Kidney epithelial cell (primary cell): ENCODE data around the gene LHFPL3. TPM values are rescaled to one million over a fixed set of nuclear protein-coding genes. Genes with fewer than 3 reads are reported as not detected.

Source experiments
- DNase-seq: peaks from one replicate; pipeline ENCODE4 v3.0.0-alpha.2; 2010; ENCODE audit warnings: low read depth
- H3K27me3 ChIP-seq: 2 replicates; pipeline ENCODE4 v1.6.0; 2011; ENCODE audit warnings: low read length; ENCODE audit not compliant: control insufficient read depth, insufficient read depth
- H3K36me3 ChIP-seq: 2 replicates; pipeline ENCODE4 v1.5.1; 2011; ENCODE audit warnings: low read length; ENCODE audit not compliant: control insufficient read depth, insufficient read depth
- H3K4me3 ChIP-seq: 2 replicates; pipeline ENCODE4 v1.5.1; 2011; ENCODE audit warnings: low read depth, mild to moderate bottlenecking, control low read depth, low read length
- total RNA-seq: library from RNA; depleted of rRNA; stranded (reverse); fragments of >200 nt; gene quantifications from 2 replicates; pipeline ENCODE4 v1.2.3, GENCODE V29; 2015
- TF ChIP-seq, protein P1 (sequence below): IDR thresholded peaks from 2 replicates; pipeline ENCODE4 v1.5.1; 2011; ENCODE audit warnings: mild to moderate bottlenecking, moderate library complexity, low read length, control low read depth, inconsistent platforms; ENCODE audit not compliant: insufficient read depth, poor library complexity, severe bottlenecking

Gene LHFPL3
- total RNA-seq, 1 donor from 2014 or later = not detected

DNA sequence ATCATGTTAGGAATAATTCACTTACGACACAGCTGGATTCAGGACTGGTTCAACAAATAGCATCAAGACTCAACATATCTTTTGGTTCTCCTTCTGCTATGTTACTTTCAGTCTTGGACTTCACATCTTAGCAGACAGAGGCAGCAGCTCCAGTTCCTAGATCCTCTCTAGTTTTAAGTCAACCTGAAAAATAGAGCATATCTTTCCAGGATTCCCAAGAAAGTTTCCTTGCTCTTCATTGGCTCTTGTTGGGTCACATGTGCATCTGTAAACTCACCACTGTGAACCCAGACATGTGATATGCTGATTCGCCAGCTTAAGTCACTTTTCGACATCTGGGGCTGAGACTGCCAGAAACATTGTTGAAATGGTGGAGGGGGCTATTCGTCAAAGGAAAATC is 475.5 kb downstream of the LHFPL3 start:
- no peaks in the 10 kb centered on the region for H3K27me3 ChIP-seq
- no peak for DNase-seq

DNA sequence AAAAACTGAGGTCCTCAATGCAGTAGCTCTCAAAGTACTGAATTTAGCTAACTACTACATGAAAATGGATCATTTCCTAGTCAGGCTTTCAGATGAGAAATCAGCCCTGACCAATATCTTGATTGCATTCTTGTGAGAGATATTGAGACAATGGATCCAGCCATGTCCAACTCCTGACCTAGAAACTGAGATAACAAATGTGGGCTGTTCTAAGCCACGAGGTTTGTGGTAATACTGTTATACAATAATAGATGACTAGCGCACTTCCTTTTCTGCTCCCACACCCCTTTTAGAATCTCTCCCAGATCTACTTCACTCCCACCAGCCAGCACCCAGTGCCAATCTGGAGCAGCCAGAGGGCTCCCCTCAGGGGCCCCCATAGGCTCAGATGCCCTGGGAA is 476.3 kb downstream of the LHFPL3 start:
- H3K36me3 ChIP-seq = no peaks in the 10 kb centered on the region
- DNase-seq = no peak
- H3K4me3 ChIP-seq = no peak overlapping the region
- TF ChIP-seq, protein P1, sequence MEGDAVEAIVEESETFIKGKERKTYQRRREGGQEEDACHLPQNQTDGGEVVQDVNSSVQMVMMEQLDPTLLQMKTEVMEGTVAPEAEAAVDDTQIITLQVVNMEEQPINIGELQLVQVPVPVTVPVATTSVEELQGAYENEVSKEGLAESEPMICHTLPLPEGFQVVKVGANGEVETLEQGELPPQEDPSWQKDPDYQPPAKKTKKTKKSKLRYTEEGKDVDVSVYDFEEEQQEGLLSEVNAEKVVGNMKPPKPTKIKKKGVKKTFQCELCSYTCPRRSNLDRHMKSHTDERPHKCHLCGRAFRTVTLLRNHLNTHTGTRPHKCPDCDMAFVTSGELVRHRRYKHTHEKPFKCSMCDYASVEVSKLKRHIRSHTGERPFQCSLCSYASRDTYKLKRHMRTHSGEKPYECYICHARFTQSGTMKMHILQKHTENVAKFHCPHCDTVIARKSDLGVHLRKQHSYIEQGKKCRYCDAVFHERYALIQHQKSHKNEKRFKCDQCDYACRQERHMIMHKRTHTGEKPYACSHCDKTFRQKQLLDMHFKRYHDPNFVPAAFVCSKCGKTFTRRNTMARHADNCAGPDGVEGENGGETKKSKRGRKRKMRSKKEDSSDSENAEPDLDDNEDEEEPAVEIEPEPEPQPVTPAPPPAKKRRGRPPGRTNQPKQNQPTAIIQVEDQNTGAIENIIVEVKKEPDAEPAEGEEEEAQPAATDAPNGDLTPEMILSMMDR = no peak
- no peaks in the 10 kb centered on the region for H3K27me3 ChIP-seq

More for the DNA sequence above, 475.5 kb downstream of the LHFPL3 start:
- H3K36me3 ChIP-seq = no peaks in the 10 kb centered on the region
- no peak overlapping the region for H3K4me3 ChIP-seq
- TF ChIP-seq, protein P1 = no peak

DNA sequence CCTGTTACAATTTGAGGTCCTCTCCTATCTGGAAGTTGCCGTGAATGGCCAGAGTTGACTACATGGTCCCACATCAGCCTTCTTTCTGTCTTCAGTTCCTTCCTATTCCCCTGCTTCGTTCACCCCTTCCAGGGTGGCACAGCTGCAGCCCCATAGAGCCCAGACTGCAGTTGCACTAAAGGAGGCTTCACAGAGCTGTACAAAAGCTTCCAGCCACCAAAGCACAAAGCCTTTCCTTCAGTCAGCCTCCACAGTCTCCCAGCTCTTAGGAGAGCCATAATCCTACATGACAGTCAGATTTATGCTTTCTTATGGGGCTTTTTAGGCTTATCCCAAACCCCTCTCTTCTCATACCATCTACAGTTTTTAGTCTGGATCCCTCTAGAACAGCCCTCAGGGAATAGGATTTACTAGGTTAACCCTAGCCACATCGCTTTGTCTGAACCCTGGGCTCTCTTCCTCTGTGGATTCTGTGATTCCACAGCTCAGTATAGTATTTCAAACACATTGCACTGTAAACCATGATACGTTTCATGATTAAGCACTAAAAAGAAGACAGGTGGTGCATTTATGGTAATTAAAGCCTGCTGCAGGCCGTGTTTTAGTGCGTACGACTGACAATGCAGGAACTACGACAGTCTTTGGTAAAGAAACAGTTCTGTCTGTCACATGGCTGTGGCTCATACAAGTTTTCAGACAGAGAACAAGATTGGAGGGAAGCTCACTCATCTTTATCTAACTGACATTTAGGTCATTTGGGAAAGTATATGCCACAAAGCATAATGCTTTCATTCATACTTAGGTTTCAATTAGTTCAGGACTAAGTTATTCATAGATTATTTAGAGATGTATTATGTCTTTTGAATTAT is 477.3 kb downstream of the LHFPL3 start:
- Histone ChIP-seq H3K4me3 (no peak overlapping the region), H3K36me3 (no peaks in the 10 kb centered on the region), H3K27me3 (no peaks in the 10 kb centered on the region)
- TF ChIP-seq, protein P1 = no peak
- DNase-seq = no peak

DNA sequence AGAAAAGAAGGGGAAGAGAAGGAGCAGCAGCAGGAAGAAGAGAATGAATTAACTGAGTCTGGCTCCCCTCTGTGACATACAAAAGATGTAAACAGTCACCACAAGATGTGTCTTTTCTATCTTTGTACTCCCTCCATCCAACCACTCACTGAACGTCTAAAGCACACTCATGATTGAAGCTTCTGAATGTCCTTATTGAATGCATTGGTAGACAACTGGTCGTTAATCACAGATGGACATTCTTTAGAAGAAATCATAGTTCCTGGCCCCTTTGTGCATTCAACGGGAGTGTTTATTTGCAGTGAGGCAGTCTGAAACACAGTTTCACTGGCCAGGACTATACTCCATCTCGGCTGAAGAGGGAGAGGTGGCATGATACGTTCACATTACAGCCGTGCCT is 479.3 kb downstream of the LHFPL3 start:
- H3K36me3 ChIP-seq = no peaks in the 10 kb centered on the region
- no peak for DNase-seq
- TF ChIP-seq, protein P1 = no peak
- no peak overlapping the region for H3K4me3 ChIP-seq
- H3K27me3 ChIP-seq = no peaks in the 10 kb centered on the region

DNA sequence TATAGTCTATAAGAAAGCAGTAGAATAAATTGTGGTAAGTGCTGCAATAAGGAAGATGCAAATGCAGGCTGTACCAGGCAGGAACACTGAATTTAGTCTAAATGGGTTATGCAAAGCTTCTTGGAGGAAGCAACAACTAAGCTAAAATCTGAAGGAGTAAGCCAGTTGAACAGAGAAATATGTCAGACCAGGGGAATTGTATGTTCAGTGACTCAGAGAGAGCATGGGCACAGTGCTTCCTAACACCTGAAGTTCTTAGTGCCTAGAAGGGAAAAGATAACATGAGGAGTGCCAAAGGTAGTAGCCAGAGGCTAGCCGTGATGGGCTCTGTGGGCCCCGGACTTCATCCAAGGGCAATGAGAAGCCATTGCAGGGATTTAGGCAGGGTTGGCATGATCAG is 481.5 kb downstream of the LHFPL3 start:
- H3K36me3 ChIP-seq = no peaks in the 10 kb centered on the region
- DNase-seq = no peak
- H3K27me3 ChIP-seq = no peaks in the 10 kb centered on the region
- TF ChIP-seq, protein P1 = no peak
- H3K4me3 ChIP-seq = no peak overlapping the region

DNA sequence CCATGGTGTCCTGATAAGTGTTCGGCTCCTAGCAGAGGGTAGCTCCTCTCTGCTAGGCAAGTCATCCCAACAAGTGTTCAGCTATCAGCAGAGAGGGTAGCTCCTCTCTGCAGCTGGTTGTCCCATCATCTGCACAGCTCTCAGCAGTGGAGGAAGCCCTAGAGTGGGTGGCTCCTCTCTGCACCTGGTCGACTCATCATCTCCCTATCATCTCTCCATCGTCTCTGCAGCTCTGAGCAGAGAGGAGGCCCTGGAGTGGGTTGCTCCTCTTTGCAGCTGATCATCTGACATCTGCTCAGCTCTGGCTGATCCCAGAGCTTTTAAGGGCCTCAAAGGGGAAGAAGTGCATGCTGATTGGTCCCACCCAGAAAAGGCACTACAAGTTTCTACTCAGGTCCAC is 485.7 kb downstream of the LHFPL3 start:
- Histone ChIP-seq H3K36me3 (no peaks in the 10 kb centered on the region), H3K4me3 (no peak overlapping the region), H3K27me3 (no peaks in the 10 kb centered on the region)
- DNase-seq = no peak
- TF ChIP-seq, protein P1 = no peak
